ENCODE measurements around the gene CTSH.
"Not testable (repeated sequence)": the region's sequence is repeated elsewhere in the genome, so short reads cannot be mapped to it uniquely, and the experiment has no call there.

DNA sequence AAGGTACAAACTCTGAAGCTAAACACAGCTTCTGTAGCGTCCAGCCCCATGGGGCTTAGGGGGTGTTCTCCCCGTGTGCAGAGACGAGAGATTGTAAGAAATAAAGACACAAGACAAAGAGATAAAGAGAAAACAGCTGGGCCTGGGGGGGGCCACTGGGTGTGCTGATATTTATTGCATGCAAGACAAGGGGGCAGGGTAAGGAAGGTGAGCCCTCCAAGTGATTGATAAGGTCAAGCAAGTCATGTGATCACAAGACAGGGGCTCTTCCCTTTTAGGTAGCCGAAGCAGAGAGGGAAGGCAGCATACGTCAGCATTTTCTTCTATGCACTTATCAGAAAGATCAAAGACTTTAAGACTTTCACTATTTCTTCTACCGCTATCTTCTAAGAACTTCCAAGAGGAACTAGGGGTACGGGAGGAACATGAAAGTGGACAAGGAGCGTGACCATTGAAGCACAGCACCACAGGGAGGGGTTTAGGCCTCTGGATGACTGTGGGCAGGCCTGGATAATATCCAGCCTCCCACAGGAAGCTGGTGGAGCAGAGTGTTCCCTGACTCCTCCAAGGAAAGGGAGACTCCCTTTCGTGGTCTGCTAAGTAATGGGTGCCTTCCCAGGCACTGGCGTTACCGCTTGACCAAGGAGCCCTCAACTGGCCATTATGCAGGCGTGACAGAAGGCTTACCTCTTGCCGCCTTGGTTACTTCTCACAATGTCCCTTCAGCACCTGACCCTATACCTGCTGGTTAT lies 42.4 kb downstream of the CTSH start:
- not testable (repeated sequence) for TF ChIP-seq POLR2AphosphoS5 (IDR thresholded peaks at IDR 0.05; ENCODE audit: borderline replicate concordance, low read depth, low read length); EZH2 (IDR thresholded peaks at IDR 0.05); FOXP2 (optimal IDR thresholded peaks at IDR 0.05; ENCODE audit: control extremely low read depth, extremely low read length, insufficient read depth)

Measured in SK-N-MC (cell line).